Coronary artery (tissue), 2 donors: ENCODE results near the gene MLLT6.
A peak's percentile ranks its signal among the peaks of the same experiment; 100 is the strongest.

Experiments
- DNase-seq: peaks from one replicate; pipeline ENCODE4 v3.0.0-alpha.2; 2017; ENCODE audit warnings: low spot score
- H3K27ac ChIP-seq, 2 donors: fragments of 200-600 bp; sonication (generic); one replicate each; pipeline ENCODE4 v1.5.1; 2016 to 2019
- H3K4me3 ChIP-seq: fragments of 200-600 bp; sonication (generic); 2 replicates; pipeline ENCODE4 v1.5.1; 2016; ENCODE audit warnings: mild to moderate bottlenecking, moderate library complexity
- TF ChIP-seq, protein P1 (sequence below): fragments of 200-600 bp; sonication (generic); IDR thresholded peaks from one replicate; pipeline ENCODE4 v1.5.1; 2019; ENCODE audit warnings: antibody characterized with exemption

Gene MLLT6

DNA sequence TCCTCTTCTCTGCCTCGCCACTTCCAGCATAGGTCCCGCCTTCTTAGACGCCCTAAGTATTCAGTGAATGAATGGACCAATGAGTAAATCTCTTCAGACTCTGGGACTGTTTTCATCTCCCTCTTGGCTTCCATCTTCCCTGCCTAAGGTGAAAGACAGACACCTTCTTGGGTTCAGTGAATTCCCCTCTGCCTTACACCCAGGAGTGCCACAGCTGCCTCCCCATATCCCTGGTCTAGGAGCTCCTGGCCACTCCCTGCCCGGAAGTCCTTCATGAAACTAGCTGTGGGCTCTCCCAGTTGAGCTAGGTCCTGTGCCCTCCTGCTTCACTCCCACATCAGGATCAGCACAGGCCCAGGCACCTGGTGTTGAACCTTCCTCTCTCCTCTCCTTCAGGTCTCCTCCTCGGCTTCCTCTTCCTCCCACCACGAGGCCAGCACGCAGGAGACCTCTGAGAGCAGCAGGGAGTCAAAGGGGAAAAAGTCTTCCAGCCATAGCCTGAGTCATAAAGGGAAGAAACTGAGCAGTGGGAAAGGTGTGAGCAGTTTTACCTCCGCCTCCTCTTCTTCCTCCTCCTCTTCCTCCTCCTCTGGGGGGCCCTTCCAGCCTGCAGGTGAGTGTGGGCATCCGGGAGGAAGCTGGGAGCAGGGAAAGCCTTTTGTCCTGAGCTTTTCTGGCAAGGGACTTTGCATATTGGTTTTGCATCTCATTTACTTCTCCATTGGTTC, 10.3 kb downstream of the MLLT6 start:
- Histone ChIP-seq H3K27ac (no peak overlapping the region), H3K4me3 (no peak overlapping the region)
- no peak for DNase-seq
- TF ChIP-seq, protein P1, sequence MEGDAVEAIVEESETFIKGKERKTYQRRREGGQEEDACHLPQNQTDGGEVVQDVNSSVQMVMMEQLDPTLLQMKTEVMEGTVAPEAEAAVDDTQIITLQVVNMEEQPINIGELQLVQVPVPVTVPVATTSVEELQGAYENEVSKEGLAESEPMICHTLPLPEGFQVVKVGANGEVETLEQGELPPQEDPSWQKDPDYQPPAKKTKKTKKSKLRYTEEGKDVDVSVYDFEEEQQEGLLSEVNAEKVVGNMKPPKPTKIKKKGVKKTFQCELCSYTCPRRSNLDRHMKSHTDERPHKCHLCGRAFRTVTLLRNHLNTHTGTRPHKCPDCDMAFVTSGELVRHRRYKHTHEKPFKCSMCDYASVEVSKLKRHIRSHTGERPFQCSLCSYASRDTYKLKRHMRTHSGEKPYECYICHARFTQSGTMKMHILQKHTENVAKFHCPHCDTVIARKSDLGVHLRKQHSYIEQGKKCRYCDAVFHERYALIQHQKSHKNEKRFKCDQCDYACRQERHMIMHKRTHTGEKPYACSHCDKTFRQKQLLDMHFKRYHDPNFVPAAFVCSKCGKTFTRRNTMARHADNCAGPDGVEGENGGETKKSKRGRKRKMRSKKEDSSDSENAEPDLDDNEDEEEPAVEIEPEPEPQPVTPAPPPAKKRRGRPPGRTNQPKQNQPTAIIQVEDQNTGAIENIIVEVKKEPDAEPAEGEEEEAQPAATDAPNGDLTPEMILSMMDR = no peak

DNA sequence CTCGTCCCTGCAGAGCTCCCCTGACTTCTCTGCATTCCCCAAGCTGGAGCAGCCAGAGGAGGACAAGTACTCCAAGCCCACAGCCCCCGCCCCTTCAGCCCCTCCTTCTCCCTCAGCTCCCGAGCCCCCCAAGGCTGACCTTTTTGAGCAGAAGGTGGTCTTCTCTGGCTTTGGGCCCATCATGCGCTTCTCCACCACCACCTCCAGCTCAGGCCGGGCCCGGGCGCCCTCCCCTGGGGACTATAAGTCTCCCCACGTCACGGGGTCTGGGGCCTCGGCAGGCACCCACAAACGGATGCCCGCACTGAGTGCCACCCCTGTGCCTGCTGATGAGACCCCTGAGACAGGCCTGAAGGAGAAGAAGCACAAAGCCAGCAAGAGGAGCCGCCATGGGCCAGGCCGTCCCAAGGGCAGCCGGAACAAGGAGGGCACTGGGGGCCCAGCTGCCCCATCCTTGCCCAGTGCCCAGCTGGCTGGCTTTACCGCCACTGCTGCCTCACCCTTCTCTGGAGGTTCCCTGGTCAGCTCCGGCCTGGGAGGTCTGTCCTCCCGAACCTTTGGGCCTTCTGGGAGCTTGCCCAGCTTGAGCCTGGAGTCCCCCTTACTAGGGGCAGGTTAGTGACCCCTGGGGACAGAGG, 11.4 kb downstream of the MLLT6 start:
- H3K4me3 ChIP-seq = no peak overlapping the region
- DNase-seq = no peak
- H3K27ac ChIP-seq = no peak overlapping the region
- TF ChIP-seq, protein P1 = no peak

DNA sequence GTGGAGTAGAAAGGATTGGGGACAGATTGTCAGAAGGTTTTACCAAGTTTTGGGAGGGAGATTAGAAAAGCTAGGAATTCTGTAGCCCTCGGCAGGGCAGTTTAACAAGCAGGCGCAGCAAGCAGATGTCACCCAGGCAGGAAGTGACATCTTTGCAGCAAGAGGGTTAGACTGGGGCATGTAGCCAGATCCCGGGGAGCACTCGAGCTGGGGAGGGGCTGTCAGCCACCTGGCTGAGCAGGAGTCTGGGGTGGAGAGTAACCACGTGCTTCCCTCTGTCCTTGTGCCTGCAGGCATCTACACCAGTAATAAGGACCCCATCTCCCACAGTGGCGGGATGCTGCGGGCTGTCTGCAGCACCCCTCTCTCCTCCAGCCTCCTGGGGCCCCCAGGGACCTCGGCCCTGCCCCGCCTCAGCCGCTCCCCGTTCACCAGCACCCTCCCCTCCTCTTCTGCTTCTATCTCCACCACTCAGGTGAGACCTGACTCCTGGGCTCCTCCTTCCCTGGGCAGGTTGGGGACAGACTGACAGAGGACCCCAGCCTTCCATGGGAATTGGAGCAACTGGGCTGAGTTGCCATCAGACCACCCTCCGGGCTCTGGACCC, 12.2 kb downstream of the MLLT6 start:
- TF ChIP-seq, protein P1 = no peak
- no peak overlapping the region for H3K27ac ChIP-seq

DNA sequence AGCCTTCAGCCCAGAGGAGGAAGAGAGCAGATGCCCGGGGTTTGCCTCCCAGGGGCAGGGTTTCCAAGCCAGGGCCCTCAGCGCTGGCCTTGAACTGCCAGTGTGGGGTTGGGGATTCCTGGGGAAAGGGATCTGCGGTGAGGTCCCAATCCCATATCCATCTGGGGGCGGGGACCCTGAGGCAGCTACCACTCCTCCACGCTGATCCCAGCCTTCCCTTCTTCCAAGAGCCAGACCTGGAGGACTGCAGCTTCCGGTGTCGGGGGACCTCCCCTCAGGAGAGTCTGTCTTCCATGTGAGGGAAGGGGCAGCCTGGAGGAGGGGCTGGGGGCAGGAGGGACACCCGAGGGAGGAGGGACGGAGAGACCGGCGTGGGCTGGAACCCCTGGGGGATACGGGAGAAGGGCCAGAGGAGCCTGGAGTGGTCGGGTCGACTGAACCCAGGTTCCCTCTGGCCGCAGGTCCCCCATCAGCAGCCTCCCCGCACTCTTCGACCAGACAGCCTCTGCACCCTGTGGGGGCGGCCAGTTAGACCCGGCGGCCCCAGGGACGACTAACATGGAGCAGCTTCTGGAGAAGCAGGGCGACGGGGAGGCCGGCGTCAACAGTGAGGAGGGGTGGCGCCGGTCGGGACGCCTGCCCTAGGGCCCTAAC, 14.3 kb downstream of the MLLT6 start:
- H3K27ac ChIP-seq = peak overlapping the region in 1 of 2 donors; percentile 13
- DNase-seq = no peak
- H3K4me3 ChIP-seq = no peak overlapping the region
- TF ChIP-seq, protein P1 = no peak

More for the DNA sequence above, 12.2 kb downstream of the MLLT6 start:
- H3K4me3 ChIP-seq = no peak overlapping the region
- DNase-seq = no peak

DNA sequence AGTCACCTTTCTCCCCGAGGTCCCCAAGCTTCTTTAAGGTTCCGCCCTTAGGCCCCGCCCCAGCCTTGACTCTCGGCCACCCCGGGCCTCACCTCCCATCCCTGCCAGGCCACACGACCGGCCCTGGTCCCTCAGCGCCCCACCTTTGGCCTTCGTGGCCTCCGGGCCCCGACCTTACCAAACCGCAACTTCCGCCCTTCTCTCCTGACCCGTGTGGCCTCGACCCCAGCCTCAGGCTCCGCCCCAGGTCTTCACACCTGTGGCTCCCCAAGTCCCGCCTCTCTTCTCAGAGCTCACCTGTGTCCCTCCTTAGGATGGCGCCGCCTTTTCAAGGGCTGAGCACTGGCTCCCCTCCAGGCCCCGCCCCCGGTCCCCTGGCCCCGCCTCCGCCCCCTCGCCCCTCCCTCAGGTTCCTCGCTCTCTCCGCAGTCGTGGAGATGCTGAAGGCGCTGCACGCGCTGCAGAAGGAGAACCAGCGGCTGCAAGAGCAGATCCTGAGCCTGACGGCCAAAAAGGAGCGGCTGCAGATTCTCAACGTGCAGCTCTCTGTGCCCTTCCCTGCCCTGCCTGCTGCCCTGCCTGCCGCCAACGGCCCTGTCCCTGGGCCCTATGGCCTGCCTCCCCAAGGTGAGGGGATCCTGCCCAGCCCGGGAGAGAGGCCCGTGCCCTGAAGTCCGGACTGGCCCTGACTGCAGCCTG, 15.0 kb downstream of the MLLT6 start:
- Histone ChIP-seq H3K4me3 (no peak overlapping the region), H3K27ac (peak overlapping the region in 1 of 2 donors; percentile 22)
- no peak for DNase-seq
- TF ChIP-seq, protein P1 = no peak

DNA sequence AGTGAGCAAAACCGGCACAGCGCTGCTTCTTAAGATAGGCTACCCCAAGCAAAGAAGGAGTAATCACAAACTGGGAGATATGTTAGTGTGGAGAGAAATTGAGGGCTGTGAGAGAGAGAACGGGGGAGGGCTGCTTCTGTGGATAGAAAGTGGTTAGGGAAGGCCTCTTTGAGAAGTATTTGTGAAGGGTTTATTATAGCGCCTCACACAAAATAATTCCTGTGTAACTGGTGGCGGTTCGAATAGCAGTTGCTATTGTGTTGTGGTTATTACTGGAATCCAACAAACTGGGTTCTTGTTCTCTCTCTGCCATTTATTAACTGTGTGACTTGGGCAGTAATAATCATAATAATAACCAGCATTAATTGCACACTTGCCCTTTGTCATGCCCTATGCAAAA, 15.9 kb downstream of the MLLT6 start:
- TF ChIP-seq, protein P1 = no peak
- DNase-seq = no peak
- Histone ChIP-seq H3K27ac (no peak overlapping the region), H3K4me3 (no peak overlapping the region)
